ENCODE data around the gene DYRK4. TPM values are rescaled to one million over a fixed set of nuclear protein-coding genes. Genes with fewer than 3 reads are reported as not detected.
A peak's percentile ranks its signal among the peaks of the same experiment; 100 is the strongest.

DYRK4 gene
- total RNA-seq, 2 experiments from 2014 or later, result 5.4 to 7.2 TPM

- no peak overlapping the region for H3K4me3 ChIP-seq (ENCODE audit: low read length)
- H3K36me3 ChIP-seq (ENCODE audit: insufficient read depth, low read length), result peaks cover 32% of the 10 kb centered on the region
- Mint-ChIP-seq H3K9me3 (no peaks in the 10 kb centered on the region), H3K4me1 (ENCODE audit: low read depth) (peaks cover 5% of the 10 kb centered on the region), H3K4me3 (no peak overlapping the region), H3K36me3 (ENCODE audit: low read depth) (peaks cover 70% of the 10 kb centered on the region), H3K27ac (peak overlapping the region; percentile 65), H3K27me3 (no peaks in the 10 kb centered on the region)
- peaks cover 11% of the 10 kb centered on the region for H3K4me1 ChIP-seq (ENCODE audit: insufficient read depth, low read length)
- DNase-seq, result peak in 3 of 14 experiments; percentile 26 to 40 (median 33)
- ChIA-PET POLR2A (interaction anchor here (0.7 to 1.1 kb wide), 3 partner anchors 107 to 276 kb away, joined by 3 to 4 read pairs (median 3); no protein-coding TSS in a partner anchor), CTCF (interaction anchor here (1.1 to 1.2 kb wide), 2 partner anchors 11 to 106 kb away, joined by 3 read pairs; partner anchors contain the start of gene RAD51AP1)
- no peaks in the 10 kb centered on the region for H3K27me3 ChIP-seq (ENCODE audit: control insufficient read depth in 1 of 2, insufficient read depth in 2 of 2, low read length in 2 of 2)
- peak; percentile 45 for ATAC-seq (ENCODE audit: poor library complexity)
- no peak overlapping the region for H3K27ac ChIP-seq (ENCODE audit: low read depth in 1 of 2, low read length in 2 of 2)
- no peaks in the 10 kb centered on the region for H3K9me3 ChIP-seq (ENCODE audit: control insufficient read depth in 1 of 2, insufficient read depth in 1 of 2, low read length in 2 of 2)
- intact Hi-C loops (cut with DNase I, micrococcal nuclease), result loop anchor here (1.0 to 2.0 kb wide), 3 partner anchors 20 to 173 kb away; no protein-coding TSS in a partner anchor
- TF ChIP-seq CTCF (IDR thresholded peaks at IDR 0.05), result peak; percentile 87
These were observed 35.0 kb upstream of the DYRK4 start for GRCh38 chr12:4526923-4527546.

GRCh38 chr12:4530160-4530559 lies 31.8 kb upstream of the DYRK4 start:
- POLR2A ChIA-PET, result interaction anchor here (1.8 kb wide), 1 partner anchor 23 kb away, joined by 13 read pairs; no protein-coding TSS in a partner anchor
- Mint-ChIP-seq H3K4me3 (peak overlapping the region; percentile 60), H3K36me3 (ENCODE audit: low read depth) (peaks cover 47% of the 10 kb centered on the region), H3K4me1 (ENCODE audit: low read depth) (peaks cover 5% of the 10 kb centered on the region), H3K27ac (no peak overlapping the region), H3K9me3 (no peaks in the 10 kb centered on the region), H3K27me3 (no peaks in the 10 kb centered on the region)
- no peak for TF ChIP-seq CTCF (IDR thresholded peaks at IDR 0.05)
- H3K27me3 ChIP-seq (ENCODE audit: control insufficient read depth in 1 of 2, insufficient read depth in 2 of 2, low read length in 2 of 2), result no peaks in the 10 kb centered on the region
- DNase-seq (no peak), ATAC-seq (ENCODE audit: poor library complexity) (no peak)
- H3K36me3 ChIP-seq (ENCODE audit: insufficient read depth, low read length), result peaks cover 46% of the 10 kb centered on the region
- intact Hi-C loops (cut with DNase I, micrococcal nuclease), result loop anchor here (10.0 kb wide), 1 partner anchor 655 kb away; the partner anchor contains the start of gene PARP11 (in 2 of the 2)
- CTCF ChIA-PET, result no interaction called here
- no peaks in the 10 kb centered on the region for H3K9me3 ChIP-seq (ENCODE audit: control insufficient read depth in 1 of 2, insufficient read depth in 1 of 2, low read length in 2 of 2)
- peaks cover 12% of the 10 kb centered on the region for H3K4me1 ChIP-seq (ENCODE audit: insufficient read depth, low read length)
- H3K27ac ChIP-seq (ENCODE audit: low read depth in 1 of 2, low read length in 2 of 2), result no peak overlapping the region
- no peak overlapping the region for H3K4me3 ChIP-seq (ENCODE audit: low read length)

GRCh38 chr12:4530982-4531586 lies 30.9 kb upstream of the DYRK4 start:
- H3K9me3 Mint-ChIP-seq, result no peaks in the 10 kb centered on the region
- CTCF ChIA-PET, result interaction anchor here (1.0 to 1.4 kb wide), 2 partner anchors 10 to 37 kb away, joined by 3 read pairs; no protein-coding TSS in a partner anchor
- POLR2A ChIA-PET, result interaction anchor here (0.7 to 1.8 kb wide), 7 partner anchors 9 to 1610 kb away, joined by 3 to 13 read pairs (median 3); partner anchors contain the start of genes AKAP3 and NDUFA9
- H3K27me3 ChIP-seq (ENCODE audit: control insufficient read depth in 1 of 2, insufficient read depth in 2 of 2, low read length in 2 of 2), result no peaks in the 10 kb centered on the region
- no peak overlapping the region for H3K27ac Mint-ChIP-seq
- H3K4me3 Mint-ChIP-seq, result no peak overlapping the region
- intact Hi-C loops (cut with DNase I, micrococcal nuclease), result loop anchor here (10.0 kb wide), 1 partner anchor 656 kb away; the partner anchor contains the start of gene PARP11 (in 2 of the 2)
- TF ChIP-seq CTCF (IDR thresholded peaks at IDR 0.05), result no peak
- no peaks in the 10 kb centered on the region for H3K27me3 Mint-ChIP-seq
- H3K36me3 Mint-ChIP-seq (ENCODE audit: low read depth), result peaks cover 44% of the 10 kb centered on the region
- no peak overlapping the region for H3K27ac ChIP-seq (ENCODE audit: low read depth in 1 of 2, low read length in 2 of 2)
- DNase-seq, result peak in 3 of 14 experiments; percentile 31 to 37 (median 31)
- no peaks in the 10 kb centered on the region for H3K9me3 ChIP-seq (ENCODE audit: control insufficient read depth in 1 of 2, insufficient read depth in 1 of 2, low read length in 2 of 2)
- H3K4me1 Mint-ChIP-seq (ENCODE audit: low read depth), result peaks cover 5% of the 10 kb centered on the region
- peaks cover 44% of the 10 kb centered on the region for H3K36me3 ChIP-seq (ENCODE audit: insufficient read depth, low read length)
- H3K4me3 ChIP-seq (ENCODE audit: low read length), result no peak overlapping the region
- peak; percentile 77 for ATAC-seq (ENCODE audit: poor library complexity)
- H3K4me1 ChIP-seq (ENCODE audit: insufficient read depth, low read length), result peaks cover 12% of the 10 kb centered on the region

Measured in CD4-positive, alpha-beta T cell (primary cell).